SH-SY5Y (cell line): Measurements from ENCODE around the gene NME5.

ENCODE experiments used
- GATA2 ChIP-seq: IDR thresholded peaks from 2 replicates; pipeline ENCODE4 v1.6.1; 2011; ENCODE audit warnings: mild to moderate bottlenecking, low read depth, low read length
- GATA3 ChIP-seq: IDR thresholded peaks from 2 replicates; pipeline ENCODE4 v1.6.1; 2011; ENCODE audit warnings: low read depth, mild to moderate bottlenecking, low read length, moderate library complexity

NME5 gene

GRCh38 chr5:138138949-138139780, at the start of gene NME5:
NME5 (minus strand) TSS chr5:138139428; CDS start chr5:138138780, 648 bp downstream.
- TF ChIP-seq GATA2: no peak
- TF ChIP-seq GATA3: no peak

- no peak for TF ChIP-seq GATA3
- no peak for TF ChIP-seq GATA2
Measured at GRCh38 chr5:138188626-138189025, 49.4 kb upstream of the NME5 start.

- no peak for TF ChIP-seq GATA3
Measured at GRCh38 chr5:138186002-138186447, 46.8 kb upstream of the NME5 start.

- TF ChIP-seq GATA3 (no peak), GATA2 (no peak)
Measured at GRCh38 chr5:138182808-138183207, 43.6 kb upstream of the NME5 start.

- TF ChIP-seq GATA3 (no peak), GATA2 (no peak)
Measured at GRCh38 chr5:138180841-138181240, 41.6 kb upstream of the NME5 start.

- no peak for TF ChIP-seq GATA3
- no peak for TF ChIP-seq GATA2
Measured at GRCh38 chr5:138180183-138180782, 41.1 kb upstream of the NME5 start.

- no peak for TF ChIP-seq GATA2
- TF ChIP-seq GATA3: no peak
Measured at GRCh38 chr5:138179277-138179857, 40.1 kb upstream of the NME5 start.

GRCh38 chr5:138178516-138179276, 39.5 kb upstream of the NME5 start, which contains the start of the genes BRD8 and KIF20A:
BRD8 (minus strand) TSS chr5:138178630; CDS start chr5:138178614, 16 bp downstream.
KIF20A (plus strand) TSS chr5:138179112; CDS start chr5:138179681, 569 bp downstream.
- TF ChIP-seq GATA3 (no peak), GATA2 (no peak)

GRCh38 chr5:138177941-138178515, 38.8 kb upstream of the NME5 start:
- no peak for TF ChIP-seq GATA3
- TF ChIP-seq GATA2: no peak

- TF ChIP-seq GATA3: no peak
- TF ChIP-seq GATA2: no peak
Measured at GRCh38 chr5:138170299-138170698, 31.1 kb upstream of the NME5 start.

GRCh38 chr5:138169124-138169523, 29.9 kb upstream of the NME5 start:
- TF ChIP-seq GATA2 (no peak), GATA3 (no peak)

- TF ChIP-seq GATA2 (no peak), GATA3 (no peak)
Measured at GRCh38 chr5:138163721-138164120, 24.5 kb upstream of the NME5 start.

- TF ChIP-seq GATA3: no peak
- no peak for TF ChIP-seq GATA2
Measured at GRCh38 chr5:138160706-138161105, 21.5 kb upstream of the NME5 start.

- TF ChIP-seq GATA3: no peak
- no peak for TF ChIP-seq GATA2
Measured at GRCh38 chr5:138159666-138160065, 20.4 kb upstream of the NME5 start.

GRCh38 chr5:138157626-138158025, 18.4 kb upstream of the NME5 start:
- TF ChIP-seq GATA2 (no peak), GATA3 (no peak)
